Kidney glomerular epithelial cell (primary cell): ENCODE measurements around the gene MIEN1.
A peak's percentile ranks its signal among the peaks of the same experiment; 100 is the strongest.
"Not testable (repeated sequence)": the region's sequence is repeated elsewhere in the genome, so short reads cannot be mapped to it uniquely, and the experiment has no call there.

Experiments
- DNase-seq: peaks from one replicate; lab custom pipeline; 2025; lab: John Stamatoyannopoulos, UW

MIEN1 gene

GRCh38 chr17:39739885-39740356 is 9.6 kb upstream of the MIEN1 start:
- DNase-seq, result no peak

DNA sequence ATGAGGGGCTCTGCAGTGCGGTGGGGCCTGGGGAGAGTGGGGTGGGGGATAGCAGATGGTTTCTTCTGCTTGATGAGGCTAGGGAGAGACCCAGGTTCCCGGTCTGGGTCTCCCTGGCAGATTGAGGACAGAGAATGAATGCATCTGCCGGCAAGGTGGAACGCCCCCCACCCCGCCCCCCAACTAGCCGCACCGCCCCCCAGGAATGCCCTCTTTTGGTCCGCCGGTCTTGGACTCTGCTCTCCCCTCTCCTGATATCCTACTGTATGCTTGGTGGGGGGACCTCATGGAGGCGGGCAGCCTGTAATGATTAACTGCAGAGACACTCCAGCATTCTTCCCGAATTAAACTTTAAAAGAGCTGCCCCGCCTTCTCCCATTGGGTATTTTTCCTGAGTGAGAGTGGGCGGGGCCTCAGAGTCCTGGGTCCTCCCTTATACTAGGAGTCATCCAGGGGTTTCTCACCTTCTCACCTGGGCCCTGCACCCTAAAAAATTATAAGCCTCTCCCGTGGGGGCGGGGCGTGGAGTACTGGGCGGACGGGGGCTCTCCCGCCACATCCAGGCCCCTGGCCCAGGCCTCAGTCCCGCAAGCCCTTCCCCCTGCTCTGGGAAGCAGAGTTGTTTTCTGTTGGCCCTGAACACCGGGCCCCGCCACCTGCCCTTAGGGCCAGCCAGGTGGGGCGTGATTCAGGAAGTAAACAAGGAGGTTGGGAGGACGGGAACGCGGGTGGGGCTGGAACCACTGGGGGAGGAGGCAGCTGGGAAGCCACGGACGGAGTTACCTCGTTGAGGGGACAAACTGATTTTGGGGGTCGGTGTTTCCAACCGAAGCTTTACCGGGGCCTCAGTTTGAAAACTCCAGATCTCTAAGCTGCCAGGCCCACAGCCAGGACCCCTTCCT is 8.9 kb upstream of the MIEN1 start:
- DNase-seq, result peak; percentile 90

DNA sequence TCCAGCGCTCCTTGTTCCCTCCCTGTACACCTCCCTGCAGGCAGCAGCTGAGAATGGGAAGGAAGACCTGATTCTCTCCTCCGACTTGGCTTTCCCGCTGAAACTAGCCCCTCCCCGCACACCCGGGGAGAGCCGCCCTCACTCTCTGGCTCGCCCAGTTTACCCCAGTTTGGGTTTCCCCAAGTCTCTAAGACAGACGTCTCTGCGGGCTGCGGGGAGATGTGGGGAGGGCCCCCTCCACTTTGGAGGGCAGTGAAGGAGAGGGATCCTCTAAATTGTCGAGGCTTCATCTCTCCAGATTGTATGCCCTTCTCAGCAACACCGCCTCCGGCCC is 8.2 kb upstream of the MIEN1 start:
- DNase-seq, result peak; percentile 19

- peak; percentile 61 for DNase-seq
These were observed 7.6 kb upstream of the MIEN1 start, which contains the start of gene GRB7 for GRCh38 chr17:39737760-39738567. GRB7 (plus strand) TSS chr17:39737938; CDS start chr17:39742302, 4,364 bp downstream.

DNA sequence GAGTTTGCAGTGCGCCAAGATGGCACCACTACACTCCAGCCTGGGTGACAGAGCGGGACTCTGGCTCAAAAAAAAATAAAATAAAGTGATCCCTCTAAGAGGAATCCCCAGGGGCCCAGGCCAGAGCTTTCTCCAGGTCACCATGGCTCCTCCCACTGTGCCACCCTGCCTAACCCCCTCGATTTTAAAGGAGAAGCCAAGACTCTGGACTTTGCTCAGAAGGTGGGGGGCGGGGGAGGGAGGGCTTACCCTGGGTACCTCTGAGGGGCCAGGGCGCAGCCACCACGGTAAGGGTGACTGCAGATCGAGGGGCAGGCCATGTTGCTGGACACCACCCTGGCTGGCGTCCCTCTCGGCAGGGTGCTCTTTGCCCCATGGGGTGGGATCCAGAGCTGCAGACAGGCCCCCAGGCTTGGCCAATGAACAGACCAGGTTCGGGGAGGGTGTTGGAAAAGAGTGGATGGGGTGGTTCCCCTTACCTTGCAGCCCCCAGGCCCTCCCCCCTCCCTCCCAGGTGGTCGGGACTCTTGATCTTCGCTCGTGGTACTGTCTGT is 7.0 kb upstream of the MIEN1 start:
- no peak for DNase-seq

DNA sequence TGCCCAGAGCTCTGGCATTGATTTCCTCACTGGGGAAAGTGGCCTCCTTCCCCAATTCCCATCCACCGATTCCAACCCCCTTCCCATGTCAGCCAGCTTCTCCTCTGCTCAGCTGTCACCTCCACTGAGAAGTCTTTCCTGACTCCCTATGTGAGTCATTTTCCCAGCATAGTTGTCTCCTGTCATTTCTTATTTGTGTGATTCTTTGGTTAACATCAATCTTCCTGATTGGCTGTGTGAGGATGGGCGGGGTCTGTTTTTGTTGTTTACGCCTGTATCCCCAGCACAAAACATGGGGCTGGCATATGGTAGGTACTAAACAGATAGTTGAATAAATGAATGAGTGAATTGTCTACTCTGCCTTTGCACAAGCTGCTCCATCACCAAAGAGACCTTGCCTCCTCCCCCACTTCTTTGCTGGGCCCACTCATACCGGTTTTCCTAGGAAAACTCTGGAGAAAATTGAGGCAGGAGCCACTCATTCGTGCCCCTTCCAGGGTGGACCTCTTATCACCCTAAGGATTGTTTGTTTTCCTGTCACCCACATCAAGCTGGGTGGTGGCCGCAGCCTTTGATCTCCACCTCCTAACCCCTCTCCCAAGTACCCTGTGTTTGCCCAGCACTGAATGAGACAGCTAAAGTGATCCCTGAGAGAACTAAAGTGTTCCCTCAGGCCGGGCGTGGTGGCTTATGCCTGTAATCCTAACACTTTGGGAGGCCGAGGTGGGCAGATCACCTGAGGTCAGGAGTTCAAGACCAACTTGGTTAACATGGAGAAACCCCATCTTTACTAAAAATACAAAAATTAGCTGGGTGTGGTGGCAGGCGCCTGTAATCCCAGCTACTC is 6.2 kb upstream of the MIEN1 start:
- no peak for DNase-seq

DNA sequence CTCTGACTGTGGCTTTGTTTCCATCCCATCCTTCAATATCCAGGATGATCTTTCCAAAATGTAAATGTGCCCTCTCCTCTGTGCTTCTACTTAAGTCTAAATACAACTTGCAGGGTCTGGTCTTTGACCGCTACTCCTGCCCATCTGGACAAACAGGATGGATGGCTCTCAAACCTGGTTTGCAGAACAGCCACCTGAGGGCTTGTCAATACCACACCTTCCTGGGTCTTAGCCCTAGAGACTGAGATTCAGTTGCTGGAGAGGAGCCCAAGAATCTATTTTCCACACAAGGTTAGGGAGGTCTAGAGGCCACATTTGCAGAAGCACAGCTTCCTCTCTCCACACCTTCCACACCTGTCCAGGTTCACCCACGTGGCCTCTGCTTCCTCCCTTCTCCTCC is 5.5 kb upstream of the MIEN1 start:
- DNase-seq, result no peak

GRCh38 chr17:39732586-39732985 is 2.3 kb upstream of the MIEN1 start:
- DNase-seq, result no peak

GRCh38 chr17:39729280-39729851 is 966 bp downstream of the MIEN1 start:
- DNase-seq, result no peak

DNA sequence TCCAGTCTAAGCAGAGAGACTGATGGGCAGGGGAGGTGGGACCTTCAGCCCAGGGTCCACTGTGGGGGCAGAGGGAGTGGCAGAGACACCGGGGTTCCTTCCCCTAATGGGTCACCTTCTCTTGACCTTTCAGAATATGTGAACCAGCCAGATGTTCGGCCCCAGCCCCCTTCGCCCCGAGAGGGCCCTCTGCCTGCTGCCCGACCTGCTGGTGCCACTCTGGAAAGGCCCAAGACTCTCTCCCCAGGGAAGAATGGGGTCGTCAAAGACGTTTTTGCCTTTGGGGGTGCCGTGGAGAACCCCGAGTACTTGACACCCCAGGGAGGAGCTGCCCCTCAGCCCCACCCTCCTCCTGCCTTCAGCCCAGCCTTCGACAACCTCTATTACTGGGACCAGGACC is 2.8 kb downstream of the MIEN1 start:
- no peak for DNase-seq

DNA sequence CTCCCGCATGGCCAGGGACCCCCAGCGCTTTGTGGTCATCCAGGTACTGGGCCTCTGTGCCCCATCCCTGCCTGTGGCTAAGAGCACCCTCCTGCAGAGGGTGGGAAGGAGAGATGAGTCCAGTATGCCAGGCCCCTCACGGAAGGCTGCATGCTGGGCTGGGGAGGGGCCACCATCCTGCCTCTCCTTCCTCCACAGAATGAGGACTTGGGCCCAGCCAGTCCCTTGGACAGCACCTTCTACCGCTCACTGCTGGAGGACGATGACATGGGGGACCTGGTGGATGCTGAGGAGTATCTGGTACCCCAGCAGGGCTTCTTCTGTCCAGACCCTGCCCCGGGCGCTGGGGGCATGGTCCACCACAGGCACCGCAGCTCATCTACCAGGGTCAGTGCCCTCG is 3.7 kb downstream of the MIEN1 start:
- no peak for DNase-seq

DNA sequence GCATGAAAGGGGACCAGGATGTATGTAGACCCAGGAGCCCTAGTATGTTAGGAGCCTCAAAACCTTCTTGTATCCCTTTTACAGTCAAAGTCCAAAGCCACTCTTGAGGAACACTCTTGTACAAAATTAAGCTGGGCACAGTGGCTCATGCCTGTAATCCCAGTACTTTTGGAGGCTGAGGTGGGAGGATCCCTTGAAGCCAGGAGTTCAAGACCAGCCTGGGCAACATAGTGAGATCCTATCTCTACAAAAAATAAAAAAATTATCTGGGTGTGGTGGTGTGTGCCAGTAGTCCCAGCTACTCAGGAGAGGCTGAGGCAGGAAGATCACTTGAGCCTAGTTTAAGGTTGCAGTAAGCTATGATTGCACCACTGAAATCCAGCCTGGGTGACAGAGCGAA is 4.4 kb downstream of the MIEN1 start:
- DNase-seq, result not testable (repeated sequence)

DNA sequence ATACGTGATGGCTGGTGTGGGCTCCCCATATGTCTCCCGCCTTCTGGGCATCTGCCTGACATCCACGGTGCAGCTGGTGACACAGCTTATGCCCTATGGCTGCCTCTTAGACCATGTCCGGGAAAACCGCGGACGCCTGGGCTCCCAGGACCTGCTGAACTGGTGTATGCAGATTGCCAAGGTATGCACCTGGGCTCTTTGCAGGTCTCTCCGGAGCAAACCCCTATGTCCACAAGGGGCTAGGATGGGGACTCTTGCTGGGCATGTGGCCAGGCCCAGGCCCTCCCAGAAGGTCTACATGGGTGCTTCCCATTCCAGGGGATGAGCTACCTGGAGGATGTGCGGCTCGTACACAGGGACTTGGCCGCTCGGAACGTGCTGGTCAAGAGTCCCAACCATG is 5.6 kb downstream of the MIEN1 start:
- no peak for DNase-seq

DNA sequence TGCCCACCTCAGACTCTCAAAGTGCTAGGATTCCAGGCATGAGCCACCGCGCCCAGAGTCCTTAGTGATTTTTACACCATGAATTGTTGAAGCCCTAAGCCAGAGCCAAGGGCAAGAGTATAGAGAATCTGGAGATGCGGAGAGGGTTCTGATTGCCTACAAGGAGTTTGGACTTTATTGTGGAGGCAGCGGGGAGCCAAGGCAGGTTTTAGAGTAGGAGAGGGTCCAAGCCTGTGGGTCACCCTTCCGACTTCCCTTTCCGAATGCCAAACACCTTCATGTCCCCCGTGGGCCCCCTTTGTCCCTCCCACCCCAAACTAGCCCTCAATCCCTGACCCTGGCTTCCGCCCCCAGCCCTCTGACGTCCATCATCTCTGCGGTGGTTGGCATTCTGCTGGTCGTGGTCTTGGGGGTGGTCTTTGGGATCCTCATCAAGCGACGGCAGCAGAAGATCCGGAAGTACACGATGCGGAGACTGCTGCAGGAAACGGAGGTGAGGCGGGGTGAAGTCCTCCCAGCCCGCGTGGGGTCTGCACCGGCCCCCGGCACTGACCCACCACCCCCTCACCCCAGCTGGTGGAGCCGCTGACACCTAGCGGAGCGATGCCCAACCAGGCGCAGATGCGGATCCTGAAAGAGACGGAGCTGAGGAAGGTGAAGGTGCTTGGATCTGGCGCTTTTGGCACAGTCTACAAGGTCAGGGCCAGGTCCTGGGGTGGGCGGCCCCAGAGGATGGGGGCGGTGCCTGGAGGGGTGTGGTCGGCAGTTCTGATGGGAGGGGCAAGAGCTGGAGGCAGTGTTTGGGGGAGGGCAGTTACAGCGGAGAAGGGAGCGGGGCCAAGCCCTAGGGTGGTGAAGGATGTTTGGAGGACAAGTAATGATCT is 7.1 kb downstream of the MIEN1 start:
- DNase-seq, result no peak

DNA sequence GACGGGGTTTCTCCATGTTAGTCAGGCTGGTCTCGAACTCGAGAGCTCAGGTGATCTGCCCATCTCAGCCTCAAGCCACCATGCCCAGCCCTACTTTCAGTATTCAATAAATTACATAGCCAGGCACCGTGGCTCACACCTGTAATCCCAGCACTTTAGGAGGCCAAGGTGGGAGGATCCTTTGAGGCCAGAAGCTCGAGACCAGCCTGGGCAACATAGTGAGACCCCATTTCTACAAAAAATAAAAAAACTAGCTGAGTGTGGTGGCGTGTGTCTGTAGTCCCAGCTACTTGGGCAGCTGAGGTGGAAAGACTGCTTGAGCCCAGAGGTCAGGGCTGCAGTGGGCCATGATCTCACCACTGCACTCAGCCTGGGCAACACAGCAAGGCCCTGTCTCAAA is 8.2 kb downstream of the MIEN1 start:
- no peak for DNase-seq

DNA sequence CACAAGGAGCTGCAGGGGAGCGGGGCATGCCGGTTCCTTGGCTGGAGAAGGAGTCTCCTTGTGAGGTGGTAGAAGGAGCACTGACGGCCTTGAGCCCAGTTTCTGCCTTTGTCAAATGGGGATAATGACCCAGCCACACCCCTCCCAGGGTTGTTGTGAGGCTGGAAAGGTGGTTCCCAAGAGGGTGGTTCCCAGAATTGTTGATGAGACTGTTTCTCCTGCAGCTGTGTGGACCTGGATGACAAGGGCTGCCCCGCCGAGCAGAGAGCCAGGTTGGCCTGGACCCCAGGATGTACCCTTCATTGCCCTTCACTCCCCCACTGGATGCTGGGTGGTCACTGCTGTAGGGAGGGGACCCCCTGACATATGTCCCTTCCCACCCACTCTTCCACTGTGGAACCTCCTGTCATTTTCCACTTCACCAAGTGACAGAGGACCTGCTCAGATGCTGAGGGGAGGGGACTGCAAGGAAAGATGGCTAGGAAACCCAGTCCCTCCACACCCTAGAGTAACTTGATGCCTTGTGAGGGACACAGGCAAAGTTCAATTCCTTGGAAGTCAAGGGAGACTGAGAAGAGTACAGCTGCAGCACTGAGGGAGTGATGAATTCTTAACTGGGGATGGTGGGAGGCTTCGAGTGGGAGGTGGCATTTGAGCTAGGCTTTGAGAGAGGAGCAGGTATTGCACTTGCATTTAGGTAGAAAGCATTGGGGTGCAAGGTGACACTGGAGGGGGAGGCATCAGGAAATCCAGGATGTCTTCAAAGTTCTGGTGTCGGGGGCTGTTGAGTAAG is 10.6 kb downstream of the MIEN1 start:
- no peak for DNase-seq

DNA sequence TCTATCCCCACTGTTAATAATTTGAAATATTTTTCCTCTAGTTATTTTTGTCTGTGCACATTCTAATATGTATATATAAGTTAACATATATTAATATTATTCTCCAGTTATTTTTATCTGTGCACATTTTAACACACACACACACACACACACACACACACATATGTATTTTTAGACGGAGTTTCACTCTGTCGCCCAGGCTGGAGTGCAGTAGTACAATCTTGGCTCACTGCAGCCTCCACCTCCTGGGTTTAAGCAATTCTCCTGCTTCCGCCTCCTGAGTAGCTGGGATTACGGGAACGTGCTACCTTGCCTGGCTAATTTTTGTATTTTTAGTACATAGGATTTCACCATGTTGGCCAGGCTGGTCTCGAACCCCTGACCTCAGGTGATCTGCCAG is 12.7 kb downstream of the MIEN1 start:
- no peak for DNase-seq

GRCh38 chr17:39716879-39717536 is 13.3 kb downstream of the MIEN1 start:
- DNase-seq, result no peak
